NCI-H524 treated with DMSO at 0.1 percent for 48 hours (cell line): ENCODE measurements around the gene TBC1D22A.

Experiments
- DNase-seq: peaks from one replicate; lab custom pipeline; 2025; lab: John Stamatoyannopoulos, UW

The TBC1D22A gene

DNA sequence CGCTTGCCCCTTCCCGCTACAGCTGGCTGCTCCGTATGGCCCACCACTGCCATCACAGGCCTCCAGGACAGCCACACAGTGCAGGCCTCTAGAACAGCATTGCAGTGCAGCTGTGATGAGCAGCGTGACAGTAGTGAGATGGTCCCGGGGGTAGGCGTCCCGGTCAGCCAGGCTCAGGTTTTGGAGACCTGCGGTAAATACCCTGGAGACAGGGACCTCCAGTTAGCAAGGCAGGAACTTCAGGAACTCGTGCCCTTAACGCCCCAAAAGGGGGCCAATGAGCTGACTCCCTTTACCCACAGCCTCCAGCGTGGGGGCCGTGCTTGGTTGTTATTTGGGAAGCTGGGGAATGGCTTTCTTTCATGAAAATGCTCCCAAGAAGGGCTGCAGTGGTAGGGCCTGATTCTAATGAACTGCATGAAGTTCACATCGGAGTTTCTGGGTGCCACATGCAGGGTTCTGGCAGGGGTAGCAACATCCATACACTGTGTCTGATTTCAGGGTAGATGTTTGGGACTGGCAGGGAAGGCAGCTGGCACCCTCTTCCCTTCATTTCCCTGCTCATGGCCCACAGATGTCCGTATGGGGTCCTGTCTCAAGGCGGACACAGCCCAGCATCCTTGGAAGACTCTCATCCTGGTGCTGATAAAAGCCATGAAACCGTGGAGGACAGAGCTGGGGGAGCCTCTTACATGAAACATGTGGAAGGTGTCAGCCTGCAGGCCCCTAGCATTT, 440.5 kb downstream of the TBC1D22A start:
- no peak for DNase-seq

- no peak for DNase-seq
These were observed 441.1 kb downstream of the TBC1D22A start for GRCh38 chr22:47203554-47203991.

GRCh38 chr22:47204002-47204979, 441.8 kb downstream of the TBC1D22A start:
- no peak for DNase-seq

- DNase-seq = no peak
These were observed 442.6 kb downstream of the TBC1D22A start for GRCh38 chr22:47205081-47205491.

GRCh38 chr22:47205554-47205953, 443.1 kb downstream of the TBC1D22A start:
- no peak for DNase-seq

DNA sequence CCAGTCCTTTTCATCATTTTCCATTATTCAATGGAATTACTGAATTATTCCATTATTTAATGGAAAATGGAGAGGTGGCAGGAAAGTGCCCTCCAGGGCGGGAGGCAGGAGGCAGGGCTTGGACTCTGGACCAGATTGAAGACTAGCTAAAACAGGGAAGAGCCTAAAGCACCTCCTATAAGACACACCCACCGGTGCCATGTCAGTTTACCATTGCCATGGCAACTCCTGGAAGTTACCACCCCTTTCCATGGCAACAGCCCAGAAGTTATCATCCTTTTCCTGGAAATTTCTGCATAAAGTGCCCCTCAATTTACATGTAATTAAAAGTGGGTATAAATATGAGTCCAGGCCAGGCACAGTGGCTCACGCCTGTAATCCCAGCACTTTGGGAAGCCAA, 443.7 kb downstream of the TBC1D22A start:
- no peak for DNase-seq

DNA sequence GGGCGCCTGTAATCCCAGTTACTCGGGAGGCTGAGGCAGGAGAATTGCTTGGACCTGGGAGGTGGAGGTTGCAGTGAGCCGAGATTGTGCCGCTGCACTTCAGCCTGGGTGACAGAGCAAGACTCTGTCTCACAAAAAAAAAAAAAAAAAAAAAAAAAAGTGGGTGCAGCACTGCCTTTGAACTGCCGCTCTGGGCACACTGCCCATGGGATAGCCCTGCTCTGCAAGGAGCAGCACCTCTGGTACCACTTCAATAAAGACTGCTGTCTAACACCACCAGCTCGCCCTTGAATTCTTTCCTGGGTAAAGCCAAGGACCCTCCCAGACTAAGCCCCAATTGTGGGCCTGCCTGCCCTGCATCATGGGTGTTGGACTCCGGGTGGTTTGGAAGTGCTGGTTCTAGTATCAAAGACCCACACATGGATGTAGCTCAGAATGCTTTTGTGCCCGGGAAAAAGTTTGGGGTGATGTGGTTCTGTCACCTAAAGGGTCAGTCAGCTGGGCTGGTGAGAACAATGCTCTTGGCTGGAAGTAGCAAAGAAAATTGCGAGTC, 444.3 kb downstream of the TBC1D22A start:
- no peak for DNase-seq

GRCh38 chr22:47207387-47207786, 444.9 kb downstream of the TBC1D22A start:
- DNase-seq = no peak

DNA sequence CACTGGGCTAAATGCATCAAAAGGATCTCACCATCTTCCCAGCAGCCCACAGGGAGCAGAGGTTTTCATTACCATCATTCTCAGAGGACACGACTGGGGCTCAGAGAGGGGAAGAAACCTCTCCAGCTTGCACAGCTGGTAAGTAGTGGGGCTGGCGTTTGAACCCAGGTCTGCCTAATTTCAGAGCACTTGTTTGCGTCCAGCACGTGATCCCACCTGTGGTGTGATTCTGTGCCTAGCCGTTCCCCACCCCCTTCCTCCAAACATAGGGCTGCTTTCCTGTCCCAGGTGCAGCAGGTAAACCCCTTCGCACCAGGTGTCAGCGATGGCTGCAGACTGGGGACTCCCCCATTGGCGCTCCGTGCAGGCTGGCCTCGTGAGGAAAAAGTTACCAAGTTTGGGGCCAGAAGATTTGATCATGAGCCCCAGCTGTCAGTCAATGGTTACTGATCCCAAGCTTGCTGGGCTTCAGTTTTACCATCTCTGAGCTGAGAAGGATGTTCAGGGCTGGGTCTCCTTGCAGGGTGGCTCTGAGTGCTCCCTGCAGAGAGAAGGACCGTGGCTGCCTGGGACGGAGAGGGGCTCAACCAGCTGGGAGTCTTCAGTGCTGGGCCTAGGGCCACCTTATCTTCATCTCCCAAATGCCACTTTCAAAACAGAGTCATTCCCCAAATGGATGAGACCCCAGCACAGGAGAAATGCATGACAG, 445.6 kb downstream of the TBC1D22A start:
- DNase-seq = no peak

DNA sequence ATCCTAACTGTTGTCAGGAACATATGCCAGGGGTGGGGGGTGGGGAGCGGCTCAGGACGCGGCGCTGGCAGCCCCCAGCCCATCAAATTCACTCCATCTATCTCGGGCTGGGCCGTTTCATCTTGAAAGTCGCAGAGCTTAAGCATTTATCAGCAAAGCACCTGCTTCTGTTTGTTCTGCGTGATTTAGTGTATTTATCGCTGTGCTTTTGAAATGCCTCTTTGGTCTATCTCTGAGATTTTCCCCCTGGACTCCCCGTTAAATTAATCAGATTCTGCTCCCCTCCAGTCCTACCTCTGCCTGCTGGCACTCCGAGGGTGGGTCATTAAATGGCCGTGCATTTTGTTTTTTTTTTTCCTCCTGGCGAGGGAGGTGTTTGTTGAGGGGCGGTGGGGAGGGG, 446.2 kb downstream of the TBC1D22A start:
- DNase-seq = no peak

GRCh38 chr22:47209040-47209514, 446.6 kb downstream of the TBC1D22A start:
- DNase-seq = no peak

- no peak for DNase-seq
These were observed 447.1 kb downstream of the TBC1D22A start for GRCh38 chr22:47209547-47210023.

DNA sequence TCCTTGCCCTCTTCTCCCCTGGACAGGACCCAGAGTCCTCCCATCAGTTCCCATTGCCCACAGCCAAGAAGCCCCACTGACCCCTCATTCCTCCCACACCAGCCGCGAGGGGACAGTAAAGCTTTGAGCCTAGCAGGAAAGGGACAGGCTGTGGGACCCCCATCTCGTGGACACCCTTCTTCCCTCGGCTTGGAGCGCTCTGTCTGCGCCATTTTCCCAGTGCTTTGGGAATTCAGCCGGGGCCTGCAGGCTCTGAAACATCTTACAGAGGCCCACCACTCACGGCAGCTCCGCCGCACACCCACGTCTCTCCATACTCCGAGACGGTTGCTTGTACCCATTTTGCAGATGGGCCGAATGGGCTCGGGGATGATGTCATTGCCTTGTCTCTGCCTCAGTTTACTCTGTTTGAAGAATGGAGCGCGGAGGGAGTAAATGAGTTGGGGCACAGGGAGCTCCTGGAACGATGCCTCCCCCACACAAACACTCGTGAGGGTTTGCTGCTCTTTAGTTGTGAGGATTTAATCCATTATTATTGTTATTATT, 447.7 kb downstream of the TBC1D22A start:
- DNase-seq = no peak

GRCh38 chr22:47210686-47211085, 448.2 kb downstream of the TBC1D22A start:
- DNase-seq = no peak

DNA sequence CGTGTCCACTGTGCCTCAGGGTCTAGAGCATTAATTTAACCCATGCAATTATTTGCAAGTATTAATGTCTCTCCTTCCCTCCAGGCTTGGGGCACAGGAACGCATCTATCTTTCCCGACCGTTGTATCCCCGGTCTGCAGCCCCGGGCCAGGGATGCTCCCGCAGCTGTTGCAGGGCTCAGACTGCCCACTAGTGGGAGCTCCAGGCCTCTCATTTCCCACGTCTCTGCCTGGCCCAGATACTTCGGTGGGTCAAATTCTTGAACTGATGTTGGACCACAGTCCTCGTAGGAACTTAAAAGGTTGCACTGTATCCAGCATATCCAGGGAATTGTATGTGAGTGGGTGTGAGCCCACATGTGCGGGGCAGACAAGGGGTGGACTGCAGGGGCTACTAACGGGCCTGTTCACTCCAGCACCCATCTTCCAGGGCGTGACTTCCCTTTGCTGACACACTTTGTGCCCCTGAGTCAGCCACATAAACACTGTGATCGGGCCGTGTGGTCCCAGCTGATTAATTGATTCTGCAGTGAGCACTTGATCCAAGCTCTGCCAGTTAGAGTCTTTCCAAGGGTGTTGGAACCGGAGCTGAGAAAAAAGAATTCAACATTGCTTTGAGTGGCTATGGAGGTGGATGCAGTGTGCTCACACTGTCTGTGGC, 451.3 kb downstream of the TBC1D22A start:
- DNase-seq = no peak

- DNase-seq = no peak
These were observed 453.4 kb downstream of the TBC1D22A start for GRCh38 chr22:47215851-47216250.

- DNase-seq = no peak
These were observed 456.2 kb downstream of the TBC1D22A start for GRCh38 chr22:47218671-47219070.

DNA sequence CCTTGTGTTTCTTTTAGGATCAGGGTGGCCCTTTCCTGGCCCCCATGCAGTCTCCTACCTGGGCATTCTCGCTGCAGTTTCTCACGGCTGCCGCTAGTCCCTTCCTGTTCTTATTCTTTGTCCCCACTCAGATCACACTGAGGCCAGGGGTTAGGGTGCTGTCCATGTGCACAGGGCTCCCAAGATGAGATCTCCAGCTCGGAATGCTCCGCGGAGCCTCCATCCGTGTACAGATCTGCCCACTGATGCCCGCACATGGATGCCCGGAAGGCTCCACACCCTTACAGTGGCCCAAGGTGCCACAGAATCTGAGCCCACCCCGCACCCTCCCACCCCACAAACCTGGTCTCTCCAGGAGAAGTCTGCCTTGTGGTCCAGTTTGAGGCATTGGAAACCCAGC, 457.3 kb downstream of the TBC1D22A start:
- DNase-seq = no peak

DNA sequence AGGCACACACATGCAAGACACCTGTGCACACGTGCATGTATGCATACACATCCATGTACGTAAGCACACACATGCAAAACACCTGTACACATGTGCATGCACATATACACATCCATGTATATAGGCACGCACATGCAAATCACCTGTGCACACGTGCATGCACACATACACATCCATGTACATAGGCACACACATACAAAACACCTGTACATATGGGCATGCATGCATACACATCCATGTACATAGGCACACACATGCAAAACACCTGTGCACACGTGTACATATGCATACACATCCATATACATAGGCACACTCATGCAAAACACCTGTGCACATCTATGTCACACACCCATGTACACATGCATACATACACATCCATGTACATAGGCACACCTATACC, 458.3 kb downstream of the TBC1D22A start:
- no peak for DNase-seq

- DNase-seq = no peak
These were observed 459.6 kb downstream of the TBC1D22A start for GRCh38 chr22:47221840-47222615.
